ENCODE measurements around the gene SUCLG1. TPM values are rescaled to one million over a fixed set of nuclear protein-coding genes. Genes with fewer than 3 reads are reported as not detected.

Gene SUCLG1
- polyA plus RNA-seq: 100 to 1,000 TPM in 2 of 3 donors, 10 to 100 TPM in 1; 99.2 to 125 (median 105) TPM

DNA sequence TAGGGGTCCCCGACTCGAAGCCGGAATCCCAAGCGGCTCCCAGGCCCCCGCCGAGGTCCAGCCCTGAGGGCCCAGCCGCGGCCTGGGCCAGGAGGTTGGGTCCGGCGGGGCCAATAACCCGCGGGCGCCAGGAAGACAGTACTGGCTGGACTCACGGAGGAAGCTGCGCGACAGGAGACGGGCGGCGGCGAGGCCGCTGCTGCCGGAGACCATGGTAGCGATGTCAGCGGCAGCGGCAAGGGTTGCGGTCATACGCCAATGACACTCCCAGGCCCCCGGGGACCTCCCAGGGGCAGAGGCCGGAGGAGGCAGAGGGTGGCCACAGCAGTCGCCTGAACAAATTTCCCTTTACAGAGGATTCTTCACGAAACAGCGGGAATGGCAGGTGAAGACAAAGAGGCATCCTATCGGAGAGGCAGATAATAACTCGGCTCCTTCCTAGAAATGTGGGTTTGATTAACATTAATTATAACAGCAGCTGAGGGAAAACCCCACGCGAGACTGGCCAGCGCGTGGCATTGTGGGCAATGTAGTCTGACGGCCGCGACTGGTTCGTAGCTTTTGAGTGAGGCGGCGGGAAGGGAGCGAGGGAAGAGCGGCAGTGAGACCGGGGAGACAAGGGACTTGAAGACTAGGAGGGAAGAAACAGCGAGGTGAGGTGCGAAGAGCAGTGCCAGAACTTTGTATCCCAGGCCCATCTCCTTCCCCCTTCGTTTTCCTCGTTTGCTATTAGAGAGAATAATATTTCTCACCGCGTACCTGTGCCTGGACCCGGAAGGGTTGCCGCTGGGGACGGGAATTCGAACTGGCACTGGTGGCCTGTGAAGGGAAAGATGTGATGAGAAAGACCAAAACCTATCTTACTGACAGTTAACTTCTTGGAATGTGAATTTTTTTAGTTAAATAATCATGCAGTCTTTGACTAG, at the start of gene SUCLG1:
Gene SUCLG1, minus strand, starts transcription at position 263 of the 926 bp plus-strand sequence. Its CDS starts 11 bp downstream, at position 252.
- Mint-ChIP-seq H3K27me3 (ENCODE audit: low read depth in 3 of 3) (peaks cover 4 to 8% (median 5%) of the 10 kb centered on the region in 3 donors), H3K4me1 (peaks cover 46 to 55% of the 10 kb centered on the region in 2 donors), H3K27ac (peak within 1 kb of the TSS; percentile 95 to 100 (median 98)), H3K9me3 (no peaks in the 10 kb centered on the region), H3K4me3 (peak within 1 kb of the TSS; percentile 94 to 98 (median 96)), H3K36me3 (no peaks in the 10 kb centered on the region)
- peak; percentile 90 to 91 (median 90) for DNase-seq

- peaks cover 5 to 7% of the 10 kb centered on the region in 2 donors for H3K4me1 Mint-ChIP-seq
- no peaks in the 10 kb centered on the region for H3K36me3 Mint-ChIP-seq
- H3K27ac Mint-ChIP-seq: no peak overlapping the region
- peaks cover 0 to 2% (median 0%) of the 10 kb centered on the region in 6 donors for H3K9me3 Mint-ChIP-seq
- no peak overlapping the region for H3K4me3 Mint-ChIP-seq
- DNase-seq: no peak
- peaks cover 2 to 6% (median 2%) of the 10 kb centered on the region in 3 donors for H3K27me3 Mint-ChIP-seq (ENCODE audit: low read depth in 3 of 3)
Measured at GRCh38 chr2:84498150-84498799, 39.2 kb upstream of the SUCLG1 start.

DNA sequence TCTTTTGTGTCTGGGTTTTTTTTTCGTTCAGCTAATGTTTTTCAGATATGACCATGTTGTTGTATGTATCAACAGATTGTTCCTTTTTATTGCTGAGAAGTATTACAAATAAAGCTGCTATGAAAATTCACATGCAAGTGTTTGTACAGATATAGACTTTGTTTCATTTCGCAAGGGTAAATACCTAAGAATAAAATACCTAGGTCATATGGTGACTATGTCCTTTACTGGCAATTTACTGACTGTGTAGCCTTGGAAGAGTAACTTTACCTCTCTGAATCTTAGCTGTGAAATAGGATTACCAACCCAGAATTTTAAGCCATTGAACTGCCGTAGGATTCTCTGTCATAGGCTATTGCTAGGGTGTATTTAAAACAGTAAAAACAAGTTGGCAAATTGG, 38.2 kb upstream of the SUCLG1 start:
- Mint-ChIP-seq H3K4me3 (no peak overlapping the region), H3K27ac (no peak overlapping the region), H3K36me3 (no peaks in the 10 kb centered on the region), H3K4me1 (peaks cover 5 to 7% of the 10 kb centered on the region in 2 donors), H3K27me3 (ENCODE audit: low read depth in 3 of 3) (peaks cover 0 to 5% (median 2%) of the 10 kb centered on the region in 3 donors), H3K9me3 (no peaks in the 10 kb centered on the region)
- no peak for DNase-seq

GRCh38 chr2:84496386-84496785, 37.3 kb upstream of the SUCLG1 start:
- Mint-ChIP-seq H3K4me1 (peaks cover 5 to 7% of the 10 kb centered on the region in 2 donors), H3K27ac (no peak overlapping the region), H3K4me3 (no peak overlapping the region), H3K36me3 (no peaks in the 10 kb centered on the region), H3K27me3 (ENCODE audit: low read depth in 3 of 3) (no peaks in the 10 kb centered on the region), H3K9me3 (no peaks in the 10 kb centered on the region)
- DNase-seq: no peak

- Mint-ChIP-seq H3K4me1 (peaks cover 5 to 7% of the 10 kb centered on the region in 2 donors), H3K4me3 (no peak overlapping the region), H3K36me3 (no peaks in the 10 kb centered on the region), H3K27me3 (ENCODE audit: low read depth in 3 of 3) (no peaks in the 10 kb centered on the region), H3K27ac (no peak overlapping the region), H3K9me3 (no peaks in the 10 kb centered on the region)
- peak; percentile 57 to 69 (median 65) for DNase-seq
Measured at GRCh38 chr2:84495539-84496146, 36.6 kb upstream of the SUCLG1 start.

GRCh38 chr2:84494070-84494469, 35.0 kb upstream of the SUCLG1 start:
- no peak overlapping the region for H3K27ac Mint-ChIP-seq
- H3K9me3 Mint-ChIP-seq: no peaks in the 10 kb centered on the region
- H3K27me3 Mint-ChIP-seq (ENCODE audit: low read depth in 3 of 3): no peaks in the 10 kb centered on the region
- H3K36me3 Mint-ChIP-seq: no peaks in the 10 kb centered on the region
- peaks cover 5 to 7% of the 10 kb centered on the region in 2 donors for H3K4me1 Mint-ChIP-seq
- no peak overlapping the region for H3K4me3 Mint-ChIP-seq
- DNase-seq: no peak

DNA sequence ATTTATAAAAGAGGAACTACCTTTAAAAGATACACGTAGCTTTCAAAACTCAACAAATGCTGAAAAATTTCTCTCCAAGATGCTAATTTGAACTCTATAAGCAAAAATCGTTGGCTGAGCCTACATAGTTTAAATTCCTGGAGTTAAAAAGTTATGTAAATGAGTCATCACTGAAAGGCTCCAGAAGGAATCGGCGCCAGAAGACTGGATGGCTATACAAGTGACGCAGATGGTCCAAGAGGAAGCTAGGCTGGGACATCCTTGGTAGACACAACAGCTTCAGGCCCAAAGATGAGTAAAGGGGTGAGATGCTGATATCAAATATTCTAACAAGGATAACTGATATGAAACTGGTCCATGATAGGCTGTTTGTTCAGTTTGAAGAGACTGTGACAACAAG, 34.4 kb upstream of the SUCLG1 start:
- no peaks in the 10 kb centered on the region for H3K36me3 Mint-ChIP-seq
- H3K4me3 Mint-ChIP-seq: no peak overlapping the region
- H3K27ac Mint-ChIP-seq: no peak overlapping the region
- H3K9me3 Mint-ChIP-seq: no peaks in the 10 kb centered on the region
- peaks cover 5 to 7% of the 10 kb centered on the region in 2 donors for H3K4me1 Mint-ChIP-seq
- peaks cover 0 to 2% (median under 1%) of the 10 kb centered on the region in 3 donors for H3K27me3 Mint-ChIP-seq (ENCODE audit: low read depth in 3 of 3)
- no peak for DNase-seq

DNA sequence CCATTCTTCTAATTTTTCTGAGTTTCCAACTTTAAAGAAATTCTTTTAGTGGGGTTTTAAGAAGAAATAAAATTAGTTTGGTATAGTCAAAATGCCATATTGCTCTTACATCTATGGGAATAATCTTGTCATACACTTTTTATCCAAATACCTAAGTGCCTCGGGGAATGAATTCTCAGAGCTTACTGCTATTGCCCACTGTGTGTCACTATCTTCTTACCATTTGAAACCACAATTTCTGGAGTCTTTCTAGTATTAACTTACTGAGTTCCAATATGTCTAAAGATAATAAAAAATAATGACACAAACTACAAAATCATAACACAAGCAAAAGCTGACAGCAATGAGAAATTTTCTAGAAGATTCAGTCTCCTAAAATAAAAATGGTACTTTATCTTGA, 33.5 kb upstream of the SUCLG1 start:
- Mint-ChIP-seq H3K27ac (no peak overlapping the region), H3K27me3 (ENCODE audit: low read depth in 3 of 3) (peaks cover 0 to 4% (median 3%) of the 10 kb centered on the region in 3 donors), H3K9me3 (no peaks in the 10 kb centered on the region), H3K36me3 (no peaks in the 10 kb centered on the region), H3K4me3 (no peak overlapping the region), H3K4me1 (peaks cover 5 to 7% of the 10 kb centered on the region in 2 donors)
- DNase-seq: no peak

GRCh38 chr2:84491741-84492140, 32.7 kb upstream of the SUCLG1 start:
- Mint-ChIP-seq H3K27ac (no peak overlapping the region), H3K36me3 (no peaks in the 10 kb centered on the region), H3K4me3 (no peak overlapping the region), H3K9me3 (no peaks in the 10 kb centered on the region), H3K4me1 (peaks cover 5 to 7% of the 10 kb centered on the region in 2 donors), H3K27me3 (ENCODE audit: low read depth in 3 of 3) (peaks cover 0 to 4% (median 3%) of the 10 kb centered on the region in 3 donors)
- no peak for DNase-seq

- DNase-seq: no peak
- Mint-ChIP-seq H3K27me3 (ENCODE audit: low read depth in 3 of 3) (peaks cover 0 to 4% (median 3%) of the 10 kb centered on the region in 3 donors), H3K9me3 (no peaks in the 10 kb centered on the region), H3K27ac (no peak overlapping the region), H3K4me3 (no peak overlapping the region), H3K4me1 (peaks cover 5 to 7% of the 10 kb centered on the region in 2 donors), H3K36me3 (no peaks in the 10 kb centered on the region)
Measured at GRCh38 chr2:84491256-84491655, 32.2 kb upstream of the SUCLG1 start.

DNA sequence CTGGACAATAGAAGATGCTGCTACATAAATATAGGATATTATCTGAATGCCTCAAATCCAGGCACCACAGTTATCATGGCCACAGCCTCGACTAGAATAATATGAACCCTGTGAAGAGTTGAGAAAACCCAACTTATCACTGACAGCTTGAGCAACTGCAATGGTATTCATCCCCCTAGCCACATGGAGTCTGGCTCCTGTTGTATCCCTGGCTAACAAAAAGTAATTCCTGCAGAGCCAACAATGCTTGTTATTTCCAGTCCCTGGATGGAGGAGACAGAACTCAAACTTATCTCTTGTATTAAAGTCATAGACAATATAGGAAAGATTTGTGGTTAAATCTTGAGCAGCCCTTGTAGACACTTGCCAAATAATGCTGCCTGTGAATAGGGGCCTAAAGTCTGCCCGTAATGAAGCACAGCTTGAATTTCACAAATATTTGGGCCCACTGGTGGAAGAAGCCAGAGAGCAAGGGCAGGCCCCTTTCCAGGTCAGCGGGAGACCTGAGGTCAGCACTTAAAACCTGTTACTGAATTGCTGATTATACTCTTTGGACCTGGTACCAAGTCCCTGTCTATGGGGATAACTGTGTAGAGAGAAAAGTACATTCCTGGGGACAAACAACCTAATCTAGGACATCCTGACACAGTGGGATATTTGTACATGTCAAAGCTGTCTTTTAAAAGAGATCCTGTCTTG, 28.4 kb upstream of the SUCLG1 start:
- no peak overlapping the region for H3K27ac Mint-ChIP-seq
- peaks cover 0 to 6% (median 3%) of the 10 kb centered on the region in 3 donors for H3K27me3 Mint-ChIP-seq (ENCODE audit: low read depth in 3 of 3)
- no peaks in the 10 kb centered on the region for H3K36me3 Mint-ChIP-seq
- H3K9me3 Mint-ChIP-seq: peaks cover 0 to 1% (median 0%) of the 10 kb centered on the region in 6 donors
- H3K4me3 Mint-ChIP-seq: no peak overlapping the region
- no peak for DNase-seq
- H3K4me1 Mint-ChIP-seq: peaks cover 3 to 4% of the 10 kb centered on the region in 2 donors

GRCh38 chr2:84486441-84487115, 27.5 kb upstream of the SUCLG1 start:
- Mint-ChIP-seq H3K4me1 (peaks cover 11 to 13% of the 10 kb centered on the region in 2 donors), H3K27ac (no peak overlapping the region), H3K9me3 (peaks cover 0 to 1% (median 0%) of the 10 kb centered on the region in 6 donors), H3K36me3 (no peaks in the 10 kb centered on the region), H3K27me3 (ENCODE audit: low read depth in 3 of 3) (peaks cover 0 to 6% (median 3%) of the 10 kb centered on the region in 3 donors), H3K4me3 (no peak overlapping the region)
- no peak for DNase-seq

GRCh38 chr2:84483320-84483719, 24.2 kb upstream of the SUCLG1 start:
- peaks cover 0 to 3% (median 0%) of the 10 kb centered on the region in 3 donors for H3K27me3 Mint-ChIP-seq (ENCODE audit: low read depth in 3 of 3)
- peaks cover 19 to 20% of the 10 kb centered on the region in 2 donors for H3K4me1 Mint-ChIP-seq
- H3K27ac Mint-ChIP-seq: no peak overlapping the region
- DNase-seq: no peak
- no peak overlapping the region for H3K4me3 Mint-ChIP-seq
- peaks cover 0 to 1% (median 0%) of the 10 kb centered on the region in 6 donors for H3K9me3 Mint-ChIP-seq
- H3K36me3 Mint-ChIP-seq: peaks cover 0 to 3% (median 0%) of the 10 kb centered on the region in 3 donors

Data from immature natural killer cell (primary cell).